Lower lobe of right lung (tissue), 2 donors: ENCODE measurements around the gene JUND. TPM values are rescaled to one million over a fixed set of nuclear protein-coding genes. Genes with fewer than 3 reads are reported as not detected.

ENCODE experiments used
- ATAC-seq, 2 donors: fragments of 200-7000 bp; cut with Tn5 transposase; one replicate each; pipeline ENCODE4 v1.9.1; 2020 to 2022; ENCODE audit warnings: mild to moderate bottlenecking in 2 of 2, moderate library complexity in 2 of 2
- DNase-seq: peaks from one replicate; pipeline ENCODE4 v3.0.0-alpha.2; 2020
- H3K27ac ChIP-seq: fragments of 200-600 bp; one replicate; pipeline ENCODE4 v1.8.0; 2022
- H3K27me3 ChIP-seq: fragments of 200-600 bp; one replicate; pipeline ENCODE4 v1.8.0; 2022; ENCODE audit warnings: low read depth
- H3K36me3 ChIP-seq: fragments of 200-600 bp; one replicate; pipeline ENCODE4 v1.8.0; 2022; ENCODE audit warnings: mild to moderate bottlenecking
- H3K4me1 ChIP-seq: fragments of 200-600 bp; one replicate; pipeline ENCODE4 v1.8.0; 2022
- H3K4me3 ChIP-seq: fragments of 200-600 bp; one replicate; pipeline ENCODE4 v1.8.0; 2022; ENCODE audit warnings: mild to moderate bottlenecking
- H3K9me3 ChIP-seq: fragments of 200-600 bp; one replicate; pipeline ENCODE4 v1.8.0; 2022
- CTCF ChIP-seq: fragments of 200-600 bp; IDR thresholded peaks from one replicate; pipeline ENCODE4 v1.8.0; 2022; ENCODE audit warnings: antibody characterized with exemption, mild to moderate bottlenecking
- intact Hi-C: fragments of 100-400 bp; cut with DNase I; formaldehyde crosslinking; loops from one replicate; pipeline ENCODE4 v1.11.0; 2022
- total RNA-seq: library from RNA; stranded (reverse); fragmentation: NEBNext Ultra II Directional; extraction: Animal tissue kit (Norgen Biotek cat#: 25700); gene quantifications from one replicate; pipeline ENCODE4 v1.2.1, GENCODE V29; 2021
- donor health status: DM: no; HTN: yes; CAD: no; lungs with severe emphysema.

JUND gene
- total RNA-seq, 1 donor from 2014 or later: 150 TPM

GRCh38 chr19:18286973-18287635, 5.7 kb upstream of the JUND start:
- Histone ChIP-seq H3K36me3 (no peaks in the 10 kb centered on the region), H3K27me3 (no peaks in the 10 kb centered on the region), H3K4me3 (no peak overlapping the region), H3K27ac (no peak overlapping the region), H3K4me1 (peaks cover 28% of the 10 kb centered on the region), H3K9me3 (no peaks in the 10 kb centered on the region)
- TF ChIP-seq CTCF: no peak
- ATAC-seq (no peak), DNase-seq (no peak)
- intact Hi-C loops: no loop called here

DNA sequence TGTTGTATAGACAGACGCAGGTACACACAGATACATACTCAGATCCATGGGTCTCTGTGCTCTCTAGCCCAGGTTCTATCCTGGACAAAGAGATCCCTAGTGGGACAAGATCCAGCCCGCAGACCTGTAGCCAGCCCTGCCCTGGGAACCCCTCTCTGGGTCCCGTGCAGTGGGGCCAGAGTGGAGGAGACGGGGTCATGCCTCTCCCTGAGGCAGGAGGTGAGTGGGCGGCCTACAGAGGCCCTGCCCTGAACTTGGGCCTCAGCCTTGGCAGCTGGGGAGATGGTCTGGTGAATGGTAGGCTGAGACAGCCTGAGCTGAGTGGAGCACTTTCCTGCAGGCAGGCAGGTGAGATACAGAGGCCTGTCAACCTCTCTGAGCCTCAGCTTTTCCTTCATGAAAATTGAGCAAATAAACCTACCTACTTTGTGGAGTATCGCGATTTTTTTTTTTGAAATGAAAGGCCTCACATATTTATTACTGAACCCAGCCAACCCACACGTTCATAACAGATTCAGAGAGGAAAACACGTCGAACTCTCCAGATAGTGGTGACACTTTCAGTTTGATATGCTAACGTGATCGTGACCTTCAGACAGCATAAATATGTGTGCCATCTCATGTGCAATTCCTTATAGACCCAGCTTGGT, 3.4 kb upstream of the JUND start:
- intact Hi-C loops: no loop called here

GRCh38 chr19:18283338-18283737, 1.9 kb upstream of the JUND start:
- TF ChIP-seq CTCF: no peak
- intact Hi-C loops: no loop called here
- ATAC-seq: no peak

More for the DNA sequence above, 3.4 kb upstream of the JUND start:
- no peaks in the 10 kb centered on the region for H3K9me3 ChIP-seq
- TF ChIP-seq CTCF: no peak
- H3K27ac ChIP-seq: no peak overlapping the region
- no peaks in the 10 kb centered on the region for H3K36me3 ChIP-seq
- H3K4me3 ChIP-seq: no peak overlapping the region
- ATAC-seq (no peak), DNase-seq (no peak)
- peaks cover 15% of the 10 kb centered on the region for H3K4me1 ChIP-seq
- no peaks in the 10 kb centered on the region for H3K27me3 ChIP-seq

DNA sequence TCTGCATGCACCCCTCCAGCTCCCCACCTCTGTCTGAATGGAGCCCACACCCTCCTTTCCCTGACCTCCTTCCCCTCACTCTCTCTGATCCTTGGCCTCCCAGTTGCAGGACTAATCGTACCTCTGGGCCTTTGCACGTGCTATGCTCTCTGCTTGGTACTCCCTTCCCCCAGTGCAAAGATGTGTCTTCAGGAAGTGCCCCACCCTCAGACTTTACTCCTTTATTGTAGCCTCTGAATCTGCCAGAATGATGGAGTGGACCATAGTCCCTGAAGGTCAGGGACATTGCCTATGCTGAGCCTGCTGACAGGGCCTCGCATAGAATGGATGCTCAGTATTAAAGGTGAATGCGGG, 1.3 kb upstream of the JUND start:
- Histone ChIP-seq H3K4me1 (peaks cover 31% of the 10 kb centered on the region), H3K27me3 (no peaks in the 10 kb centered on the region), H3K27ac (peak overlapping the region; percentile 100), H3K36me3 (peaks cover 17% of the 10 kb centered on the region), H3K4me3 (peak overlapping the region; percentile 59), H3K9me3 (no peaks in the 10 kb centered on the region)
- DNase-seq (no peak), ATAC-seq (no peak)
- no peak for TF ChIP-seq CTCF
- intact Hi-C loops: no loop called here

More at GRCh38 chr19:18283338-18283737, 1.9 kb upstream of the JUND start:
- Histone ChIP-seq H3K27ac (peak overlapping the region; percentile 100), H3K36me3 (peaks cover 11% of the 10 kb centered on the region), H3K4me3 (no peak overlapping the region), H3K27me3 (no peaks in the 10 kb centered on the region), H3K4me1 (peaks cover 25% of the 10 kb centered on the region), H3K9me3 (no peaks in the 10 kb centered on the region)
- no peak for DNase-seq

DNA sequence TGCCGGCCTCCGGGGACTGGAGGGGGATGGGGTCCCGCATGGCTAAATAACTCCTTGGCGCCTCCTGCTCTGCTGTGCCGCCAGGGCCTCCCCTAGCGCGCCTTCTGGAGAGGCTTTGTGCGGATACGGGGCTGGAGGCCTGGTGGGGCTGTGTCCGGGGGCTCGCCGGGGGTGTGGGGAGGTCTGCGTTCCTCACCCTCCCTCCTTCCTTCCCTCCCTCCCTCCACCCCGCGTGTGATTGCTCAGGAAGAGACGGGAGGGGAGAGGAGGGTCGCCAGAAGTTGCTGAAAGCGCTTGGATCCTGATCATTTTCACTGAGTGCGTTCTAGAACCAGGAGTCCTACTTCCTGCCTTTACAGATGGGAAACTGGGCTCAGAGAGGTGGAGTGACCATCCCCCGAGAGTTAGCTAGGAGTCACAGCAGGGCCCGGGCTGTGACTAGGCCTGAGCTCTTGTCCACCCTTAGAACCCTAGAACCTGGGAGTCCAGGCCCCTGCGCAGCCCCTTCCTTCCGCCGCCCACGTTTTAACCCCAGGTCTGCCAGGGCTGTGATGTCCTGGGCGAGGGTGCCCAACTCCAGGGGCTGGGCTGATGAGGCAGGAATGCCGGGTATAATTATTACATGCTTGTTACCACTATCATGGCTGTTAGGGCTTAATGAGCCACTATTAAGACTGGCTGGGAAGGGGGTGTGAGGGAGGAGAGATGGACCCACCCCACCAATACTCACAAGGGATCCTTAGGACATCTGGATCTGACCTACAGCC, 782 bp upstream of the JUND start:
- peak overlapping the region; percentile 59 for H3K4me3 ChIP-seq
- H3K27ac ChIP-seq: peak overlapping the region; percentile 100
- no peaks in the 10 kb centered on the region for H3K9me3 ChIP-seq
- peaks cover 22% of the 10 kb centered on the region for H3K36me3 ChIP-seq
- H3K4me1 ChIP-seq: peaks cover 35% of the 10 kb centered on the region
- H3K27me3 ChIP-seq: no peaks in the 10 kb centered on the region
- TF ChIP-seq CTCF: no peak
- intact Hi-C loops: no loop called here
- DNase-seq (no peak), ATAC-seq (peak; percentile 0 to 4)
